Stimulated activated CD8-positive, alpha-beta memory T cell treated with anti-CD3 and anti-CD28 coated beads, Interleukin-12 subunit alpha, Interleukin-12 subunit beta, amount 100 ng/mL, for 4 hours (primary cell): ENCODE results near the gene MED31.
A peak's percentile ranks its signal among the peaks of the same experiment; 100 is the strongest.
"Not testable (repeated sequence)": the region's sequence is repeated elsewhere in the genome, so short reads cannot be mapped to it uniquely, and the experiment has no call there.

Experiments
- DNase-seq: peaks from one replicate; pipeline ENCODE4 v3.0.0-alpha.2; 2020; ENCODE audit warnings: low read depth

Gene MED31

GRCh38 chr17:6651354-6651918 is at the start of gene MED31, which contains the start of gene C17orf100:
TSS of gene MED31 (minus strand) at chr17:6651605. CDS start at chr17:6651528, 77 bp downstream.
TSS of gene C17orf100 (plus strand) at chr17:6651762. CDS start at chr17:6651914, 152 bp downstream.
- DNase-seq = peak; percentile 90

- DNase-seq = no peak
Measured at GRCh38 chr17:6700948-6701307, 49.5 kb upstream of the MED31 start.

- no peak for DNase-seq
Measured at GRCh38 chr17:6699997-6700947, 48.9 kb upstream of the MED31 start.

DNA sequence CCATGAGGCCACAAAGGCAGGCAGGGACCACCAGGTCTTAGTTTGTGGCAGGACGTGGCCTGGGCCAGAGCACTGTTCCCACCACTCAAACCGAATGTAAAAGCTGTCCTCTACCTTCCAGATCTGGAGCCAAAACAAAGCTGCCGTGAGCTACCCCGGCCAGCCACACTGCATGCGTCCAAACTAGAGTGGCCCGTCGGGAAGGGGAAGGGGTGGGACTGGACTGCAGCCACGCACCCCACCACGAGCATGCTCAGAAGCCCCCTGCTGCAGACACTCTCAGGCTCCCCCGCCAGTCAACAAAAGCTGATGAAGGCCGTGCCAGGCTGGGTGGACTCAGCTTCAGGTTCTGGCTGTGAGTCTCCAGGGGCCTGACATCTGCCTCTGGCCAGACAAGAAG is 46.6 kb upstream of the MED31 start:
- DNase-seq = no peak

- DNase-seq = no peak
Measured at GRCh38 chr17:6696906-6697305, 45.5 kb upstream of the MED31 start.

GRCh38 chr17:6695565-6695964 is 44.2 kb upstream of the MED31 start:
- no peak for DNase-seq

GRCh38 chr17:6695051-6695450 is 43.6 kb upstream of the MED31 start:
- no peak for DNase-seq

DNA sequence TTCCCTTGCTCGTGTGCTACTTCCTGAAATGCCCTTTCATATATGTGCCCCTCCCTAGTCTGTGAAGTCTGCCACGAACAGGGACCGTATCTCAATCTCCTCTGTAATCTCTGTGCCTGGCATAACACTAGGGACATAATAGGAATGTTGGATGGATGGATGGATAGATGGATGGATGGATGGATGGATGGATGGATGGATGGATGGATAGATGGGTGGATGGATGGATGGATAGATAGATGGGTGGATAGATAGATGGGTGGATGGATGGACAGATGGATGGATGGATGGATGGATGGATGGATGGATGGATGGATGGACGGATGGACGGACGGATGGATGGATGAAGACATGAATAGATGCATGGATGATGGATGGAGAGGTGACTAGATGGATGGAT is 40.6 kb upstream of the MED31 start:
- DNase-seq = not testable (repeated sequence)

DNA sequence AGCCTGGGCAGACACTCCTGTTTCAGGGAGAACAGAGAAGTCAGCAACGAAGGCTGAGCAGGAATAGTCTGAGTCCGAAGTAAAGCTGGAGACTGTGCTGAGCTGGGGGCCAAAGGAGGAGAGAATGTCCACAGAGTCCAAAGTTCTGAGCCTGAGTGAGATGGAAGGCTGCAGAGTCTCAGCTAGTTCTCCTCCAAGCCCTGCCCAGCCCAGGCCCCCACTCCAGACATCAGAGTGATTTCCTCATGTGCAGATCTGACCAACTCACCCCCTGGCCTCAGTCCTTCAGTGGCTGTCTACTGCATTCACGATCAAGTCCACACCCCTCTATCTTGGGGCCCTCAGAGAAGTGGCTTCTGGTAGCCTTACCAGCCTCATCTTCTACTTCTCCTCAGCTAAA is 40.1 kb upstream of the MED31 start:
- no peak for DNase-seq

DNA sequence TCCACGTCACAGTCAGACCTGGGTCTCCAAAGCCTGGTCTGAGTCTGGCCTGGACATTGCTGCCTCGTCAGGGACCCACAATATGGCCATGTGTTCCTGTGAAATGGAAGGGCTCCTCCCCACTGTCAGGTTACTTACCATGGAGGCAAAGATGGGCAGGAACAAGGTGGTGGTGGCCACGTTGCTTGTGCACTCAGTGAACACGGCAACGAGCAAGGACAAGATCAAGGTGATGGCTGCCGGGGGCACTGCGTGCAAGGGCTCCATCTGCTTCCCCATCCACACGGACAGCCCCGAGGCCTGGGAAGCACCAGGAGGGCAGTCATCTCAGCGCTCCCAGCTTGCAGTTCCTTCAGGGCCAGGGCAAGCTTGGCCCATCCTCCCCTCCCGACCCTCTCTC is 39.2 kb upstream of the MED31 start:
- DNase-seq = no peak

DNA sequence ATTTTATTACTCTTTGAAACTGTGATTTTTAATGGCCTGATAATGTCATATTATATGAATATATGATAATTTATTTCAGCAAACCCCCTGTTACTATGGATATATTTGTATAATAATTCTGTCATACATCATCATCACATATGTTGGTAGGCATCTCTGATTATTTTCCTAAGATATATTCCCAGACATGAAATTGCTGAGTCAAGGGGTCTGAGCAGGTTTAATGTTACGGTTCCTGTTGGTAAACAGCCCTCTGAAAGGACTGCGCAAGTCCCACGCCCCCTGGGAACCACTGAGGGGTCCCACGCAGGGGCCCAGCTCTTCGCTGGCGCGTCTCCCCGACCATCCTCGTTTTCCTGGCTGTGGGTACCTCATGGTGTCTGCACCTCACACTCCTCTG is 37.5 kb upstream of the MED31 start:
- DNase-seq = no peak

DNA sequence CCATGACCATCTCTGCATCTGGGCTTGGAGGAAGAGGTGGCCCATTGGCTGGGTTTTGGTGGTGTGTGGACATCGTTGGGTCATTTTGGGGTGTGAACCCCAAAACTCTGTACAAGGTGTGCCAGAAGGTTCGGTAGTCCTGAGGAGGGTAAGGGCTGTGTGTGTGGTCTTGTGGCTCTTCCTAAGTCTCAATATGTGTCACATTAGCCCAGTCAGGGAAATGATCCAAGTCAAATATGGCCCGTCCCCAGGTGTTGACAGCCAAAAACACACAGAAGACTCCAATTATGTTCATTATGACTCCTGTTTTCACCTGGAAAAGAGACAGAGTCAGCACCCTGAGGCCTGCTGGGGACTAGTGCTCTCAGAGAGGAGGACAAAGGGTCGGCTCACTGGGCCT is 34.6 kb upstream of the MED31 start:
- no peak for DNase-seq

DNA sequence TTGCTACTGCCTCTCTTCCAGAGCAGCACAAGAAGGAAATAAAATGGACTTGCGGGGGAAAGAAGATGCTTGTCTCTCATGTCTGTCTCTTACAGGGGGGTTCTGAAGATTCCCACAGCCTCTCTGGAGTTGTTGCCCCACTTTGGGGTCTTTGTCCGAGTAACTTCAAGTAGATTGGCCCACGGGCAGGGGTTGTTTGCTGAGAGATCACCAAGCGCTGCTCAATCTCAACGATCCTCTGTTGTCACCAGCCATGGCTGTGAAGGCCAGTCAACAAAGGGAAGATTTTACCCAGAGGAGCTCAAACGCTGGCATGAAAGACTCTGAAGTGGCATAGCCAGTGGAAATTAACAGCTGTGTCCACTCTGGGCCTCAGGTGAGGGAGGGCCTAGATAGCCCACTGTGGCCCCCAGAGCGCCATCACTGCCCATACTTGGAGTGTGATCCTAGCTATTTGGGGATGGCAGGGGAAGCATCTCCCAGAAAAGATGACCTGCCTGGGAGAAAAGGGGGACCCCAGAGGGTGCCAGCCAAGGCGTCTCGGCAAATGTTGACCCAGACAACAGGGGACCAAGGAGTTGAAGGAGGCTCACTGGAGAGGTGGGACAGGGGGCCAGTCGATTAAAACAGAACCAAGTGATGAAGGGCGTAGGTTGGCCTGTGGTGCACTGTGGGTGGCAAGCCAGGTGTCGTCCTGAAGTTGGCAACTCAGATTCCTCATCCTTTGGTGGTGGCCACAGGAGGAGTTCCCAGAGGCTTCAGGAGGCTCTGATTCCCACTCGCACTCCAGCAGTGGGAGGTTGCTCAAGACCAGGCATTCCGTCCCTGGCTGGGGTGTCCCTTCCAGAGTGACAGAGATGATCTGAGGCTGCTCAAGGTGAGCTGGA is 33.7 kb upstream of the MED31 start:
- DNase-seq = no peak

DNA sequence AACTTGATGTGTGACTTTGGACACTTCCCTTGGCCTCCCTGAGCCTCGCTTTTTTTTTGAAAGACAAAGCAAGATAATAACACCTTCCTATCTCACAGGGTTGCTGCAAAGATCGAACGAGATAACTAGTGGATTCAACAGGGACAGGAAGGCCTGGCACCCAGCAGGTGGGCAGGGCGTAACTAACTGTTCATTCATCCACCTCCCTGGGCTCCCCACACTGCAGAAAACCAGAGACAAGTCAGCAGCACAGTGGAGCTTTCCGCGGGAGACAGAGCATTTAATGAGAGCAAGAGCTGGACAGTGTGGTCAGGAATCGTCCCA is 33.0 kb upstream of the MED31 start:
- DNase-seq = no peak

DNA sequence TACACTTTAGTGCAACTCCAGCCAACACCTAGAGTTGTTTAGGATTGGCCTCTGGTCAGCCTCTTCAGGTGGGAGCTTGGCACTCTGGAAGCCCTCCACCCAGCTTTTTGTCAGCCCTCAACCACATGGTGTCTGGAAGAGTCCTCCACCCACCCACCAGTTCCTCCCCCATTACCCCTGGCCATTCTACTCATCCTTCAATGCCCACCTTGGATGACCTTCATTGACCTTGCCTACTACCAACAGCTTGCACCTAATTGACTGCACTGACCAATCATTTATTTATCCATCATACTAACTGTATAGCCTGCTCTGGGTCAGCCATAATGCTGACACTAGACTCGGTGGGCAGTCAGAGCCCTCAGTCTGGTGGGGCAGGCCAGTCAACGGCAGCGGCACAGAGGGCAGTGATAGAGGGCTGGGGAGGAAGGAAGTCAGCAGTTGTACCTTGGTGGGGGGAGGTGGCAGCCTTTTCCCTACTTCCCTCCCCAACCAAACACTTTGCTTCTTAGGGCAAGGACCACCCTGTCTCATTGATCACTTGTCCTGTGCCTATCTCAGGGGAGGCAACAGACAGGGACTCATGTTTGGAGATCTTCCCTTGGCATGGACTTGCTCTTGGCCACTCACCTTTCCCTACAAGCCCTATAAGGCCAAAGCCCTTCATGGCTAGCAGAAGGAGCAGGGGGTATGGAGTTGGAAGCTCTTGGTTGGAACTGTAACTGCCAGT is 32.5 kb upstream of the MED31 start:
- no peak for DNase-seq

GRCh38 chr17:6683081-6683684 is 31.8 kb upstream of the MED31 start:
- DNase-seq = no peak

GRCh38 chr17:6682339-6682738 is 30.9 kb upstream of the MED31 start:
- DNase-seq = no peak

- DNase-seq = no peak
Measured at GRCh38 chr17:6681671-6682070, 30.3 kb upstream of the MED31 start.

DNA sequence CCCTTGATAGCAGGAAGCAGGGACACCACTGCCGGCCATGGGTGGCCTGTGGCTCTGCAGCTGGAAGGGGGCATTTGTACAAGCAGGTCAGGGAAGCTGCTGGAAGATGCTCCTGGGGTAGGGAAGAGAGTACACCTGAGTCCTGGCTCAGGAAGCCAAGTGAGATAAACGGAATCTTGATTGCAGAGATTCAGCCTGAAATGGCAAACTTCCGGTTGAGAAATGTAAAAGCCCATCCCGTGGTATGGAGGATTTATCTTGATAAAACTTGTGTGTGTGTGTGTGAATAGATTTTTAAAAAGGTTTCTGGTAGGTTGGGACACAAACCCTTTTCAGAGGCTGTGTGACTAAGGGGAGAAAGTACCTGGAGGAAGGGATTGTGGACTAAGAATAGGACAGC is 29.8 kb upstream of the MED31 start:
- DNase-seq = no peak

DNA sequence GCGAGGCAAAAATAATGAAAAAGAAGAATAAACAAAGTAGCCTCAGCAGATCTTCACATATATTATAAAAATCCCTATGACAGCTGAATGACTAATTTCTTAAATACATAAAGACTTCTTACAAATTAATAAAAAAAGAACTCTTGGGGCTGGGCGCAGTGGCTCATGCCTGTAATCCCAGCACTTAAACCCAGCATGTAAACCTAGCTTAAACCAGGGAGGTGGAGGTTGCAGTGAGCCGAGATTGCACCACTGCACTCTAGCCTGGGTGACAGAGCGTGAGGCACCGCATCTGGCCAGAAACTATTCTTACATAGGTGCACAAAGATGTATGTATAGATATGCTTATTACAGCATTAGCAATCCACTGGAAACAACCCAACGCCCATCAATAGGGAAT is 27.8 kb upstream of the MED31 start:
- no peak for DNase-seq

DNA sequence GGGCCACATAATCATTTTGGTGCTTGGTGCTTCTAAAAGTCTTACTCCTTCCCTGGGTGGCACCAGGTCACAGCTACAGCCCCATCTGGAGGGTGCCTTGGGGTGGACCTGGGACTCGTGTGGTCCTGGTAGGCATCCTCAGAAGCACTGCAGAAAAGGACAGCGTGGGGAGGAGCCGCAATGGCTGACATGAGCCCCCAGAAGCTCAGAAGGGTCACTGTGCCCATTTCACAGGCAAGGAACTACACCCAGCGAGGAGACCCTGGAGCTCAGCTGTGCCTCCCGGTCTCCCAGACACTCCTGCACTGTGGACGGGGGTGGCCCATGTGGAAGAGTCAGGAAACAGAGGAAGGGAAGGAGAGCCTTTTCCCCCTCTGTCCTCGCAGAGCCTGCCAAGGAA is 26.5 kb upstream of the MED31 start:
- no peak for DNase-seq
